NT2/D1 (cell line): ENCODE data around the gene BCAS3.

Source experiments
- DNase-seq: peaks from one replicate; pipeline ENCODE4 v3.0.0-alpha.2; 2011; ENCODE audit warnings: low read depth, low spot score
- H3K27me3 ChIP-seq: 2 replicates; pipeline ENCODE4 v1.6.0; 2011; ENCODE audit warnings: mild to moderate bottlenecking; ENCODE audit not compliant: insufficient read length, insufficient read depth
- H3K36me3 ChIP-seq: 2 replicates; pipeline ENCODE4 v1.6.1; 2011; ENCODE audit warnings: mild to moderate bottlenecking, low read length, mixed read lengths; ENCODE audit not compliant: insufficient read depth, insufficient read length
- H3K4me1 ChIP-seq: 2 replicates; pipeline ENCODE4 v1.5.1; 2011; ENCODE audit not compliant: insufficient read depth, insufficient read length
- H3K4me3 ChIP-seq: 2 replicates; pipeline ENCODE4 v1.5.1; 2011; ENCODE audit warnings: low read depth; ENCODE audit not compliant: insufficient read length
- H3K9ac ChIP-seq: 2 replicates; pipeline ENCODE4 v1.6.0; 2011; ENCODE audit warnings: low read depth; ENCODE audit not compliant: insufficient read length
- H3K9me3 ChIP-seq: 2 replicates; pipeline ENCODE4 v1.5.1; 2011; ENCODE audit warnings: mild to moderate bottlenecking, low read length; ENCODE audit not compliant: insufficient read depth
- SUZ12 ChIP-seq: IDR thresholded peaks from 2 replicates; pipeline ENCODE4 v1.6.1; 2011; ENCODE audit not compliant: insufficient read length, insufficient read depth; ENCODE audit errors: extremely low read depth
- YY1 ChIP-seq: IDR thresholded peaks from 2 replicates; pipeline ENCODE4 v1.6.1; 2011; ENCODE audit not compliant: insufficient read length, insufficient read depth
- ZNF274 ChIP-seq: IDR thresholded peaks from 2 replicates; pipeline ENCODE4 v1.6.1; 2011; ENCODE audit warnings: mild to moderate bottlenecking, low read depth, low read length

The BCAS3 gene

DNA sequence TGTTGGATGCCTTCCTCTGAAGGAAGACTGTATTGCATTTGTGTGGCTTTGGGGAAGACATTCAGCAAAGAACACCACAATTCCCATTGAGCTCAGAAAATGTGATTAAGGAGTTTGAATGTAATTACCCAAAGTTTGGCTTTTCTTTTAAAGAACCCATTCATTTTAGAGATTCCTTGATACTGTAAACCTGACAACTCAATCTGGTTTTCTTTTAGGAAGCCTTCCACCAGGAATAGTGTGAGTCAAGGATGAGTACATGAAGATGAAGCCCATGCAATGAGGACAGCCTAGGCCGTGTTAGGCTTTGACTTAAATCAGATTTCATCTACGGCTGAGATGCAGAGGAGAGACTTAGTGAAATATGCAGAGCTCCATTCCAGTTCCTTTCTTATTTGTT is 450.3 kb downstream of the BCAS3 start:
- Histone ChIP-seq H3K36me3 (no peaks in the 10 kb centered on the region), H3K9me3 (no peaks in the 10 kb centered on the region), H3K4me1 (no peaks in the 10 kb centered on the region), H3K9ac (no peak overlapping the region), H3K4me3 (no peak overlapping the region), H3K27me3 (no peaks in the 10 kb centered on the region)
- TF ChIP-seq SUZ12 (no peak), ZNF274 (no peak), YY1 (no peak)
- DNase-seq = no peak

GRCh38 chr17:61128661-61129115 is 451.0 kb downstream of the BCAS3 start:
- Histone ChIP-seq H3K36me3 (no peaks in the 10 kb centered on the region), H3K9me3 (no peaks in the 10 kb centered on the region), H3K4me3 (no peak overlapping the region), H3K4me1 (no peaks in the 10 kb centered on the region), H3K9ac (no peak overlapping the region), H3K27me3 (no peaks in the 10 kb centered on the region)
- no peak for DNase-seq
- TF ChIP-seq YY1 (no peak), ZNF274 (no peak), SUZ12 (no peak)

DNA sequence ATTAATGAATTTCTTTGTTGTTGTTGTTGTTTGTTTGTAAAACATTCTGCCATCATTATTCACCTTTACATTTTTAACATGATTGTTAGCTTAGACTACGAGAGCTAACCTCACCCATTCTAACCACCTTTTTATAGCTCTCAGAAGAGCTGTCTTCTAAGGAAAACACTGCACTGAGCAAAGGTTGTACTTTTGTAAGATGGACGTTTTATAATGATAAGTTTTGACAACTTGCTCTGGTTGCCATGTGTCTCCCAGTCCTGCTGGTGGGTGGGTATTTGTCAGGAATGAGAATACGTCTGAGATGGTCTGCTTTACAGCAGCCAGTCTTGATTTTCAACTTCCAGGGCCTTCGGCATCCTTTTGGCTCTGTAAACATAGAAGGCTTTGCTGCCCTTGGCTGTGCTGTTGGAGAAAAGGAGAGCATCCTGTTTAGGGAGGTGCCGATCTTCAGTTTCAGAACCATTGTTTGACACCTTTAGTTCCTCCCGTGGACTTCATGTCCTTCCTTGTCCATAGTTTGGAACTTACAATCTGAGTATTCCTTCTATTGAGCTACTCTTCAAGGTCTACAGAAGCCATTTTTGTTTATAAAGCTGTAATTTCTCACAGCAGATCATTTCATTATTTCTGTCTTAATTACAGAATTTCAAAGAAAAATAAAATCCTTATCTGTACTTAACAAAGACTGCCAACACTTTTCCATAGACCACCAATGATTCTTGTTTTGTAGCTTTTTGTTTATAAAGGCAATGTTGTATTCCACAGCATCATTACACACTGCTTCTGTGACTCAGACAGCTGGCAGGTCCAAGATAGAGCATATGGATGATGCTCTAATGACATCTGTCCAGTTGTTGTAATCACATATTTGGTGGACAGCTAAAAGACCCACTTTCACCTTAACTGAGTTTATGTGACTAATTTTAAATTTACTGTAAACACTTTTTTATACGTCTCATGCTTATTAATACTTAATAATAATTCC is 451.9 kb downstream of the BCAS3 start:
- no peak overlapping the region for H3K9ac ChIP-seq
- no peaks in the 10 kb centered on the region for H3K4me1 ChIP-seq
- TF ChIP-seq SUZ12 = no peak
- TF ChIP-seq ZNF274 = no peak
- TF ChIP-seq YY1 = no peak
- DNase-seq = no peak
- H3K9me3 ChIP-seq = no peaks in the 10 kb centered on the region
- H3K4me3 ChIP-seq = no peak overlapping the region
- no peaks in the 10 kb centered on the region for H3K36me3 ChIP-seq
- H3K27me3 ChIP-seq = no peaks in the 10 kb centered on the region

- TF ChIP-seq ZNF274 = no peak
- TF ChIP-seq YY1 = no peak
- no peak for TF ChIP-seq SUZ12
- H3K4me3 ChIP-seq = no peak overlapping the region
- no peak for DNase-seq
- no peaks in the 10 kb centered on the region for H3K36me3 ChIP-seq
- no peaks in the 10 kb centered on the region for H3K4me1 ChIP-seq
- no peaks in the 10 kb centered on the region for H3K9me3 ChIP-seq
- no peaks in the 10 kb centered on the region for H3K27me3 ChIP-seq
- no peak overlapping the region for H3K9ac ChIP-seq
Measured at GRCh38 chr17:61130330-61130729, 452.7 kb downstream of the BCAS3 start.

GRCh38 chr17:61131585-61131984 is 453.9 kb downstream of the BCAS3 start:
- TF ChIP-seq ZNF274 (no peak), SUZ12 (no peak)
- Histone ChIP-seq H3K36me3 (no peaks in the 10 kb centered on the region), H3K9ac (no peak overlapping the region), H3K4me3 (no peak overlapping the region), H3K27me3 (no peaks in the 10 kb centered on the region), H3K9me3 (no peaks in the 10 kb centered on the region), H3K4me1 (no peaks in the 10 kb centered on the region)
- DNase-seq = no peak

- Histone ChIP-seq H3K36me3 (no peaks in the 10 kb centered on the region), H3K4me3 (no peak overlapping the region), H3K9ac (no peak overlapping the region), H3K4me1 (no peaks in the 10 kb centered on the region), H3K9me3 (no peaks in the 10 kb centered on the region), H3K27me3 (no peaks in the 10 kb centered on the region)
- TF ChIP-seq ZNF274 (no peak), SUZ12 (no peak), YY1 (no peak)
- no peak for DNase-seq
Measured at GRCh38 chr17:61132524-61132923, 454.9 kb downstream of the BCAS3 start.

DNA sequence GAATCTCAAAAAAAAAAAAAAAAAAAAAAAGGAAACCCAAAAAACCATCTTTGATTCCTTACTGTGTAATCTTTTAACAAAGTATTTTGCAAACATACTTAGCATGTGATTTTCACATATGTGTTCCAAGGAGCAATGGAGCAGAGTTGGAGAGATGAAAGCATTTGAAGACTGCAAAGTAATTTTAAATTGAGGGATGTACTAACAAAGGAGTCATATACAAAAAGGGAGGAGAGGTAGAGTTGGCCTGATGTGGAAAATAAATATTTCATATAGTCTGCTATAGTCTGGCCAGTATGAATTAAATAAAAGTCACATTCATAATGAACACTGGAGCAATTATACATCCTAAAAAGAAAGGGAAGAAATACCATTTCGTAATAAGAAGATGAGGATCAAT is 456.2 kb downstream of the BCAS3 start:
- Histone ChIP-seq H3K4me1 (no peaks in the 10 kb centered on the region), H3K9me3 (no peaks in the 10 kb centered on the region), H3K9ac (no peak overlapping the region), H3K27me3 (no peaks in the 10 kb centered on the region), H3K4me3 (no peak overlapping the region), H3K36me3 (no peaks in the 10 kb centered on the region)
- TF ChIP-seq SUZ12 (no peak), YY1 (no peak), ZNF274 (no peak)
- DNase-seq = no peak
